GM12874 (cell line): ENCODE data around the gene TWIST2.

Experiments
- CTCF ChIP-seq: IDR thresholded peaks from 2 replicates; pipeline ENCODE4 v1.5.1; 2011; ENCODE audit warnings: low read depth, mild to moderate bottlenecking, control low read depth, low read length, moderate library complexity; ENCODE audit not compliant: insufficient read depth

Gene TWIST2

DNA sequence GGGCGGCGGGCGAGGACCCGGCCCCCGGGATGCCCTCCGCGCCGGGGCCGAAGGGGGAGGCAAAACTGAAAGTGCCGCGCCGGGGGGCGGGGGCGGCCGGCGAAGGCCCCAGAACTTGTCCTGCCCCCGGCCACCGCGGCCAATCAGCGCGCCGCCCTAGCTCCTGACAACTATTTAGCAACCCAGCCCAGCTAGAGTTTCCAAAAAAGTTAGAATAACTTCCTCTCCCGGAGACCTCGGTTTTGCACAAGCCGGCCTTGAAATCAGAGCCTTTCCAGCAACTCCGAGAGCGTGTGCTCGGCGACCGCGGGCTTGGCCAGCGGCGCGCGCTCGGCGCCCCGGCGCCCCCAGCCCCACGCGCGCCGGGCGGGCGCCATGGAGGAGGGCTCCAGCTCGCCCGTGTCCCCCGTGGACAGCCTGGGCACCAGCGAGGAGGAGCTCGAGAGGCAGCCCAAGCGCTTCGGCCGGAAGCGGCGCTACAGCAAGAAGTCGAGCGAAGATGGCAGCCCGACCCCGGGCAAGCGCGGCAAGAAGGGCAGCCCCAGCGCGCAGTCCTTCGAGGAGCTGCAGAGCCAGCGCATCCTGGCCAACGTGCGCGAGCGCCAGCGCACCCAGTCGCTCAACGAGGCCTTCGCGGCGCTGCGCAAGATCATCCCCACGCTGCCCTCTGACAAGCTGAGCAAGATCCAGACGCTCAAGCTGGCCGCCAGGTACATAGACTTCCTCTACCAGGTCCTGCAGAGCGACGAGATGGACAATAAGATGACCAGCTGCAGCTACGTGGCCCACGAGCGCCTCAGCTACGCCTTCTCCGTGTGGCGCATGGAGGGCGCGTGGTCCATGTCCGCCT lies at the start of gene TWIST2:
Gene TWIST2, plus strand, starts transcription at position 245 of the 850 bp plus-strand sequence. Its CDS starts 131 bp downstream, at position 376.
- TF ChIP-seq CTCF: no peak

DNA sequence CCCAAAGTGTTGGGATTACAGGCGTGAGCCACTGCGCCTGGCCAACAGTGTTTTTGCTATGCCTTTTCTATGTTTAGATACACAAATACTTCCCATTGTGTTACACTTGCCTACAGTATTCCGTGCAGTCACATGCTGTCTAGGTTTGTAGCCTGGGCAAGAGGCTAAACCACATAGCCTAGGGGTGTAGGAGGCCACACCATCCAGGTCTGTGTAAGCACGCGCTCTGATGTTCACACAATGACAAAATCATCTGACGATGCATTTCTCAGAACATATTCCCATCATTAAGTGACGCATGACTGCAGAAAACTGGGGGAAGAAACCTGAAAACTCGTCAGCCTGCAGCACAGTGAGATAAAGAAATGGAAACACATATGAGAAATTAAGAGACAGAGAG lies 46.1 kb upstream of the TWIST2 start:
- TF ChIP-seq CTCF: no peak

DNA sequence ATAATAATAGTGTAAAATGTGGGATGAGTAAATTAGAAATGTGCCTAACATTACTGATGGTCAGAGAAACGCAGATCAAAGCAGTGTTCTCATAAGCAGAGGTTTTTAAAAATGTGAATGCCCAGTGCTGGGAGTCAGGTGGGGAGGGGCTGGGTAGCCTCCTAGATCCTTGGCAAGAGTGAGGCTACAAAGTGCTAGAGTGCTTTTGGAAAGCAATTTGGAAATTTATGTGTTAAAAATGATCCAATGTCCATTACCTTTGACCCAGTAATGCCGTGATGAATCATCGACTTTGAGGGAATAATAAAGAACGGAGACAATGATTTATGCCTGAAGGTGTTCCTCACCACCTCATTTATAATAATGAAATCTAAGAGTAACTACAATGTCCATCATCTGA lies 44.9 kb upstream of the TWIST2 start:
- TF ChIP-seq CTCF: no peak

- no peak for TF ChIP-seq CTCF
Measured at GRCh38 chr2:238803996-238804870, 43.7 kb upstream of the TWIST2 start.

GRCh38 chr2:238808761-238809160 lies 39.1 kb upstream of the TWIST2 start:
- TF ChIP-seq CTCF: no peak

- no peak for TF ChIP-seq CTCF
Measured at GRCh38 chr2:238810321-238810720, 37.6 kb upstream of the TWIST2 start.

GRCh38 chr2:238811293-238811692 lies 36.6 kb upstream of the TWIST2 start:
- TF ChIP-seq CTCF: no peak
